HepG2 (cell line): ENCODE measurements around the gene SLC15A3. TPM values are rescaled to one million over a fixed set of nuclear protein-coding genes. Genes with fewer than 3 reads are reported as not detected.

Experiments
- E2F2 ChIP-seq: sonication (generic); formaldehyde crosslinking; IDR thresholded peaks from 2 replicates; pipeline ENCODE4 v1.4.0; 2020; ENCODE audit warnings: missing genetic modification reagents, borderline replicate concordance
- EP300 ChIP-seq, 3 experiments: sonication (generic) in 1 of 3; formaldehyde crosslinking in 1 of 3; IDR thresholded peaks; 2 replicates each; pipeline versions ENCODE4 v1.5.1 to v1.6.1; 2011 to 2020; ENCODE audit warnings: low read depth in 2 of 3, low read length in 2 of 3, borderline replicate concordance in 1 of 3, improper control_type of control experiment in 1 of 3, mild to moderate bottlenecking in 1 of 3, missing genetic modification reagents in 1 of 3, moderate library complexity in 1 of 3
- GATAD2A ChIP-seq: IDR thresholded peaks from 2 replicates; pipeline ENCODE4 v1.6.1; 2016
- MZF1 ChIP-seq: sonication (generic); formaldehyde crosslinking; IDR thresholded peaks from 2 replicates; pipeline ENCODE4 v1.8.1; 2023; ENCODE audit warnings: mild to moderate bottlenecking, missing genetic modification reagents, borderline replicate concordance
- NR3C1 ChIP-seq: sonication (generic); formaldehyde crosslinking; IDR thresholded peaks from 2 replicates; pipeline ENCODE4 v1.4.0; 2020; ENCODE audit warnings: missing genetic modification reagents
- PRDM4 ChIP-seq: sonication (generic); formaldehyde crosslinking; IDR thresholded peaks from 2 replicates; pipeline ENCODE4 v1.9.0; 2021; ENCODE audit warnings: missing genetic modification reagents, borderline replicate concordance
- RNF219 ChIP-seq: sonication (generic); formaldehyde crosslinking; IDR thresholded peaks from 2 replicates; pipeline ENCODE4 v1.5.0; 2020; ENCODE audit warnings: mild to moderate bottlenecking, missing genetic modification reagents
- SAP130 ChIP-seq: IDR thresholded peaks from 2 replicates; pipeline ENCODE4 v1.6.1; 2016; ENCODE audit warnings: low read depth
- ZBTB20 ChIP-seq: sonication (generic); formaldehyde crosslinking; IDR thresholded peaks from 2 replicates; pipeline ENCODE4 v1.8.1; 2023; ENCODE audit warnings: missing genetic modification reagents, low read depth, mild to moderate bottlenecking, borderline replicate concordance
- ZBTB21 ChIP-seq: sonication (generic); formaldehyde crosslinking; IDR thresholded peaks from 2 replicates; pipeline ENCODE4 v1.4.0; 2020; ENCODE audit warnings: missing genetic modification reagents
- ZBTB33 ChIP-seq: sonication (generic); formaldehyde crosslinking; IDR thresholded peaks from 2 replicates; pipeline ENCODE4 v1.4.0; 2020; ENCODE audit warnings: missing genetic modification reagents
- ZNF142 ChIP-seq: sonication (generic); formaldehyde crosslinking; IDR thresholded peaks from 2 replicates; pipeline ENCODE4 v1.4.0; 2020; ENCODE audit warnings: missing genetic modification reagents
- ZZZ3 ChIP-seq: sonication (generic); formaldehyde crosslinking; IDR thresholded peaks from 2 replicates; pipeline ENCODE4 v1.4.0; 2020; ENCODE audit warnings: missing genetic modification reagents, mild to moderate bottlenecking, borderline replicate concordance
- polyA plus RNA-seq, 8 experiments: library from polyadenylated mRNA; depleted of rRNA in 3 of 8; stranded (reverse) in 7 of 8; unstranded in 1 of 8; fragments of >200 nt; fragmentation: Illumina TruSeq in 4 of 8; extraction: Trizol in 4 of 8; gene quantifications; 2 replicates each; pipeline versions ENCODE4 v1.2.1 to v1.2.3, GENCODE V29; 2011 to 2016; ENCODE audit warnings: low read depth in 4 of 8, missing spikeins in 1 of 8, mixed read lengths in 1 of 8; ENCODE audit not compliant: insufficient read depth in 1 of 8
- total RNA-seq, 5 experiments: library from RNA; depleted of rRNA; stranded (reverse); fragments of >200 nt; fragmentation: Illumina TruSeq; extraction: Trizol; gene quantifications; 2 replicates each; pipeline ENCODE4 v1.2.3, GENCODE V29; 2016; ENCODE audit warnings: low read depth in 1 of 5

SLC15A3 gene
- total and polyA plus RNA-seq, 2 of the 13 experiments (the other 11 are each of a cell fraction or from before 2014, with no cell fraction given) = 0.45 to 0.77 TPM

- TF ChIP-seq E2F2 (peak; percentile 58; the same call in 1 of the 2 replicates), NR3C1 (CRISPR knock-in tag) (no peak), ZBTB33 (CRISPR knock-in tag) (0 out of 2 replicates have a peak, but pooled peaks have one; percentile 39), ZZZ3 (CRISPR knock-in tag) (peak; percentile 89; the same call in 1 of the 2 replicates), PRDM4 (CRISPR knock-in tag) (no peak), EP300 (IDR thresholded peaks at IDR 0.05; ENCODE audit: low read depth in 2 of 2, low read length in 2 of 2) (no peak), EP300 (CRISPR knock-in tag; IDR thresholded peaks at IDR 0.05; ENCODE audit: borderline replicate concordance) (no peak), ZBTB21 (CRISPR knock-in tag) (no peak), SAP130 (peak; percentile 88), RNF219 (no peak), GATAD2A (peak; percentile 42; the same call in 1 of the 2 replicates), MZF1 (CRISPR knock-in tag) (no peak), ZNF142 (0 out of 2 replicates have a peak, but pooled peaks have one; percentile 34), ZBTB20 (CRISPR knock-in tag) (no peak)
Observed at GRCh38 chr11:60906132-60906972, 45.6 kb downstream of the SLC15A3 start, which contains the start of gene PRPF19 (continued).
